CD4-positive, alpha-beta T cell treated with Interleukin-15 for 4 hours (primary cell): Measurements from ENCODE around the gene SCN10A.

Experiments
- DNase-seq: peaks from one replicate; pipeline ENCODE4 v3.0.0-alpha.2; 2020; ENCODE audit warnings: low spot score

SCN10A gene

DNA sequence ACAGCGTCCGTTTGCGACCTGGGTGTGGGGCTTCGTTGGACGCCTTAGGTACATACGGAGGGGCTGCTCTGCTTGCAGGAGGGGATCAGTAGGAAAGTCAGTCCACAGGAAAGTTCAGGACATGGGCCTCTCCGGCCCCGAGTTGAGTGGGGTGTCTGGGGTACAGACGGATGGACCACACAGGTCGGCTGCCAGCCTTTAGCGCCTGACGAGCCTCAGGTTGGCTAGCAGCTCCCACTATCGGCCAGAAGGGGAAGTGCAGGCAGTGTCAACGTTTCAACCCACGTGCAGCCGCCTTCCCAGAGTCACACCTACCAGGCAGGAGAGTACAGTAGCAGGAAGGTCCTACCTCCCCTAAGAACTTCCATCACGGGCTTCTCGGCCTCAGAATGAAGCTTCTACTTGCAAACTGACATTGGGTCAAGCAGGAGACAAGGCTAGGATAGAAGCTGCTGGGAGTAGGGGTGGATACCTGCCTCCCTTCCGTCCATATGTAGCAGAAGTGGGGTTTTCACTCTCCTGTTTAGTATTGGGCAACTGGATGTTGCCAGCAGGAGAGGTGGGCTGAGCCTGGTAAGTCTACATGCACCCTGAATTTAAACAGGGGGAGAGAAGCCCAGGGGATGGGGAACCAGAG is 164.7 kb downstream of the SCN10A start:
- peak; percentile 73 for DNase-seq

DNA sequence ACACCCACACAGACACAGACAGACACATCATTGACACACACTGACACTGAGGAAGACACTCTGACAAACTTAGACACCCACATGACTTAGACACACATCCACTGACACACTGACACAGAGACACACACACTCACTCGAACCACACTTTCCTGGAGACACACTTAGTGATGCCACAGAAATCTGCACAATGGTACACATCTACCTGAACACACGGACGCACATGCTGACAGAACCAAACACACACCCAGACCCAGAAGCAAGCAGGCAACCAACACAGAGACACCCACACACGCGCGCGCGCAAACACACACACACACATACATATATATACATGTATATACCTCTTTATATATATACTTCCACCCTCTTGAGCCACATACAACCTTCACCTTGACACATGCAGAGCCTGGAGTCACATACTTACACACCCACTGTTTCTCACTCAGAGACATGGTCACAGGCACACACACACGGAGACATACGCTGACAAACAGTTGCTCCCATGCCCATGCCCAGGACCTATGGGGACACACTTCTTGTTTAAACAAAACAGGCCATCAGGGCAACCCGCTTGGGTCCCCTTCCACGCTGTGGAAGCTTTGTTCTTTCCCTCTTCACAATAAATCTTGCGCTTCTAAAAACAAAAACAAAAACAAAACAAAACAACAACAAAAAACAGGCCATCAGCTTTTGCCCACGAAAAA is 165.6 kb downstream of the SCN10A start:
- no peak for DNase-seq

DNA sequence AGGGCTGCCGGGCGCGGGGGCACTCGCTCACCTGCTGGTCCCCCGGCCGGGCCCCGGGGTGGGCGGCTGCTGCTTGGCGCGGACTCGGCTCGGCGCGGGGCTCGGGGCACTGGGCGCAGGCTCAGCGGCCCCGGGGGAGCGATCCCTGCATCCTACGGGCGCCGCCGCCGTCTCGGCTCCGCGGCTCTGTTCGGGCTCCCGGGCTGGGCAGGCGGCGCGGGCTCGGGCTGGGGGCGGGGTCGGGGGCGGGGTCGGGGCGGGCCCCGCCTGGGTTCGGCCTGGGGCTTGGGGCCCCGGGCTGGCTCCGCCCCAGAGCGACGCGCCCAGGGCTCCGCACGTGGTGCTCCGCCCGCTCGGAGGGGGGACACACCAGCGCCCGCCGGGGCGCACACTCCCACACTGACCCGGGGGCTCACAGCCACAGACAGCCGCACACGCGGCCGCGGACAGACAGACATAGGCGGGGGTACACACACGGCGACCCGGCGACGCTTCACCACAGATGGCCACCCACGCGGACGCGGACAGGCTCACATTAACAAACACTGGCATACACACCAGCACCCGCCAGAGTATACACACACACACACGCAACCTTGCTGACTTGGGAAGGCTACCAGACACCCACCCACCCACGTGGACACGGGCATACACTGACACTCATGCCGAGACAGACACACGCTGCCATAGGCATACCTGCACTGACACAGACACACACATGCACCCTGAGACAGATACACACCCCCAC is 166.3 kb downstream of the SCN10A start, which contains the start of gene SCN5A:
SCN5A (minus strand) TSS at position 188 of the 748 bp plus-strand sequence. CDS start 16,380 bp downstream, outside the sequence.
- DNase-seq: peak; percentile 36

DNA sequence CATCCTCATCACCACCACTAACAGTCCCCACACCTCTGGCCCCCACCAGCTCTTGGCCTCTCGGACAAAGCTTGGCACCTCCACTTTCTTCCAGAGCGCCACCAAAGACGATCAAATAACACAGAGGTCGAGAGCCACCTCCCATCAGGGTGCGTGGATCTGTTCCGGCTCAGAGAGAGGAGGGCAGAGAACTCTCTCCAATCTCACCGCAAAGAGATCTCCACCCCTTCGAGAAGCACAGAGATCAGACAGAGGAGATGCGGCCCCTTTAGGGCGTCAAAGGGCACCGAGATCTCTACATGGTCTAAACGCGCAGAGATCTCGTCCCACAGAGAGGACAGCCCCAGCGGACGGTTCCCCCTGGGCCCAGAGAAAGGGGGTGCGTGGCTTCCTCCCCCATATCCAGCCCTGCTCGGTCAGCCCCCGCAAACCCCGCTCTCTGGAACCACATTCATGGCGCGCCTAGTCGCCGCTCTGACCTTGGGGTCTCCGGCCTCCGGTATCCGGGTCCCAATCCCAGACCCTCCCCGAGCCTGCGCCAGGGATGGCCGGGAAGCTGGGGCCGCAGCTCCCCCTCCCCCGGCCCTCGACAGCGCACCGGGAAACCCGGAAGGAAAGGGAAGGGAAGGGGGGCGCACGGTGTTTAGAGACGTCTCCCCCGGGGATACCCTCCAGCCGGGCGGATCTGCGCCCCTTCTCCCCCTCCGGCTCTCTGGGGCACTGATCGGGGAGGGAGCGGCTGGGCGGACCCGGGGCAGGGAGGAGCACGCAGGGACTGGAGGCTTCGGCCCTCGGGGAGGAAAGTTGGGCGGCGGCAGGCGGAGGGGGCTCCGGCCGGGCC is 167.1 kb downstream of the SCN10A start:
- no peak for DNase-seq

DNA sequence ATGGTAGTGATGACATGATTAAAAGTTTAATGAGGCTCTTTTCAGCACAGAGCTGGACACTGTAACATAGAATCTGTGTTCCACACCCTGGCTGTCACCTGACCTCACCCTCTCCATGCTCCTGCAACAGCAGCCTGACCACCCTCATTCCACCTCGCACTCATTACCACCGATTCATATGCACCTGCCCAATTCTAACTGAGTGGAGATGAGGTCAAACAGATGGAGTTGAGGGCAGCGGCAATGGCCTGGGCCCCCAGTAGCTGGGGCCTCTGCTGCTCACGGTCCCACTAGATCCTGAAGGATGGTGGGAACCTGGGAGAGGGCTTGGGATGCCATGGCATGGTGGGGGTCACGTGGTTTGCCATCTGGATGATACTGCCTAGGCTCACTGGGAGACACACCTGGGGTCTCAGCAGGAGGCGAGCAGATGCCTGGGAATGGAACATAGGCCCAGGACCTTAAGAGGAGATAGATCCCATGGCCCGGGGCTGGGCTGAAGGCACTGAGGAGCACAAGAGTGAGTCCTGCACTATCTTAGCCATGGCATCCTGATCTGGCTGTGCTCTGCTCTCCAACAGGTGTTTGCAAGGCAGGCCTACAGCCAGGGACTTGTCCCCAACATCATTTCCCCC is 167.9 kb downstream of the SCN10A start:
- DNase-seq: no peak

- no peak for DNase-seq
Observed at GRCh38 chr3:38647217-38647970, 168.6 kb downstream of the SCN10A start.
